HG03196 (cell line): ENCODE measurements around the gene SLC45A3.
"Not testable (repeated sequence)": the region's sequence is repeated elsewhere in the genome, so short reads cannot be mapped to it uniquely, and the experiment has no call there.

Experiments used
- ATAC-seq: cut with Tn5 transposase; IDR thresholded peaks from one replicate; pipeline ENCODE4 v1.9.1; 2021; ENCODE audit not compliant: unreplicated experiment

Gene SLC45A3

GRCh38 chr1:205637854-205638468 is 42.3 kb downstream of the SLC45A3 start:
- no peak for ATAC-seq

GRCh38 chr1:205636732-205637131 is 43.6 kb downstream of the SLC45A3 start:
- no peak for ATAC-seq

GRCh38 chr1:205636138-205636530 is 44.2 kb downstream of the SLC45A3 start:
- ATAC-seq: not testable (repeated sequence)

- no peak for ATAC-seq
Observed at GRCh38 chr1:205633421-205633976, 46.8 kb downstream of the SLC45A3 start.

GRCh38 chr1:205632669-205633169 is 47.6 kb downstream of the SLC45A3 start:
- no peak for ATAC-seq

- ATAC-seq: peak; percentile 88
Observed at GRCh38 chr1:205631768-205632668, 48.3 kb downstream of the SLC45A3 start, which contains the start of gene ELK4. TSS of gene ELK4 (minus strand) at chr1:205632011. CDS start at chr1:205623882, 8,129 bp downstream.

GRCh38 chr1:205631010-205631767 is 49.1 kb downstream of the SLC45A3 start:
- peak; percentile 63 for ATAC-seq

GRCh38 chr1:205630651-205631009 is 49.7 kb downstream of the SLC45A3 start:
- ATAC-seq: no peak

- ATAC-seq: no peak
Observed at GRCh38 chr1:205630241-205630640, 50.1 kb downstream of the SLC45A3 start.

GRCh38 chr1:205629751-205630150 is 50.6 kb downstream of the SLC45A3 start:
- ATAC-seq: no peak

GRCh38 chr1:205627956-205628355 is 52.4 kb downstream of the SLC45A3 start:
- no peak for ATAC-seq

GRCh38 chr1:205626216-205626615 is 54.1 kb downstream of the SLC45A3 start:
- no peak for ATAC-seq

GRCh38 chr1:205623646-205624045 is 56.7 kb downstream of the SLC45A3 start:
- ATAC-seq: no peak

- ATAC-seq: no peak
Observed at GRCh38 chr1:205620269-205620668, 60.0 kb downstream of the SLC45A3 start.

GRCh38 chr1:205619376-205619775 is 60.9 kb downstream of the SLC45A3 start:
- ATAC-seq: no peak

- ATAC-seq: peak; percentile 81
Observed at GRCh38 chr1:205616563-205617293, 63.6 kb downstream of the SLC45A3 start.

GRCh38 chr1:205615789-205616188 is 64.5 kb downstream of the SLC45A3 start:
- ATAC-seq: no peak

GRCh38 chr1:205613854-205614412 is 66.4 kb downstream of the SLC45A3 start:
- no peak for ATAC-seq

GRCh38 chr1:205612556-205612955 is 67.8 kb downstream of the SLC45A3 start:
- no peak for ATAC-seq

GRCh38 chr1:205612104-205612503 is 68.2 kb downstream of the SLC45A3 start:
- ATAC-seq: no peak
